Naive thymus-derived CD4-positive, alpha-beta T cell (primary cell): ENCODE results near the gene SLC31A1. TPM values are rescaled to one million over a fixed set of nuclear protein-coding genes. Genes with fewer than 3 reads are reported as not detected.
"Not testable (repeated sequence)": the region's sequence is repeated elsewhere in the genome, so short reads cannot be mapped to it uniquely, and the experiment has no call there.

ENCODE experiments used
- ATAC-seq: fragments of 150-1000 bp; cut with Tn5 transposase; 2 replicates; pipeline ENCODE4 v1.10.0; 2021; ENCODE audit warnings: mild to moderate bottlenecking, moderate library complexity
- CTCF ChIA-PET: fragments of 350-600 bp; sonication (Branson Sonifier 250); formaldehyde crosslinking; loops from one replicate; lab custom pipeline; 2021; ENCODE audit warnings: antibody characterized with exemption; lab: Charles Lee
- POLR2A ChIA-PET: fragments of 350-600 bp; sonication (Branson Sonifier 250); formaldehyde crosslinking; loops from one replicate; lab custom pipeline; 2021; ENCODE audit warnings: antibody characterized with exemption, inconsistent platforms; lab: Charles Lee
- DNase-seq, 9 donors: peaks; one replicate each; pipeline versions ENCODE4 v3.0.0 to v3.0.0-alpha.2; 2020 to 2022; ENCODE audit warnings: mixed read lengths in 1 of 9
- H3K27ac ChIP-seq: one replicate; pipeline ENCODE4 v1.7.0; 2013; ENCODE audit warnings: mild to moderate bottlenecking, low read depth, low read length, moderate library complexity
- H3K27me3 ChIP-seq, 2 donors: one replicate each; pipeline ENCODE4 v1.7.0; 2013; ENCODE audit warnings: low read length in 2 of 2, mild to moderate bottlenecking in 2 of 2, moderate library complexity in 2 of 2; ENCODE audit not compliant: control insufficient read depth in 2 of 2, insufficient read depth in 2 of 2
- H3K36me3 ChIP-seq, 3 experiments: 1 replicate in 2 of 3; 2 replicates in 1 of 3; pipeline ENCODE4 v1.7.0; 2013; ENCODE audit warnings: low read length in 3 of 3, mild to moderate bottlenecking in 3 of 3, moderate library complexity in 1 of 3; ENCODE audit not compliant: insufficient read depth in 3 of 3, control insufficient read depth in 2 of 3
- H3K4me1 ChIP-seq, 2 donors: one replicate each; pipeline ENCODE4 v1.7.0; 2013; ENCODE audit warnings: low read length in 2 of 2, mild to moderate bottlenecking in 2 of 2, moderate library complexity in 1 of 2; ENCODE audit not compliant: control insufficient read depth in 2 of 2, insufficient read depth in 2 of 2
- H3K4me3 ChIP-seq: 2 replicates; pipeline ENCODE4 v1.7.0; 2013; ENCODE audit warnings: mild to moderate bottlenecking, low read length
- H3K9me3 ChIP-seq, 3 experiments: 1 replicate in 2 of 3; 2 replicates in 1 of 3; pipeline ENCODE4 v1.7.0; 2013; ENCODE audit warnings: low read length in 3 of 3; ENCODE audit not compliant: control insufficient read depth in 2 of 3
- H3K27ac Mint-ChIP-seq, 9 donors: one replicate each; pipeline ENCODE4 v1.8.0; 2020 to 2022; ENCODE audit warnings: mixed read lengths in 9 of 9, mild to moderate bottlenecking in 8 of 9, moderate library complexity in 5 of 9, inconsistent platforms in 2 of 9
- H3K27me3 Mint-ChIP-seq, 5 donors: one replicate each; pipeline ENCODE4 v1.8.0; 2021 to 2022; ENCODE audit warnings: mixed read lengths in 5 of 5, mild to moderate bottlenecking in 1 of 5
- H3K36me3 Mint-ChIP-seq, 5 donors: one replicate each; pipeline ENCODE4 v1.8.0; 2020 to 2022; ENCODE audit warnings: mixed read lengths in 5 of 5, mild to moderate bottlenecking in 3 of 5, inconsistent platforms in 1 of 5
- H3K4me1 Mint-ChIP-seq, 7 donors: one replicate each; pipeline ENCODE4 v1.8.0; 2020 to 2022; ENCODE audit warnings: mixed read lengths in 7 of 7, mild to moderate bottlenecking in 3 of 7, inconsistent platforms in 1 of 7
- H3K4me3 Mint-ChIP-seq, 10 donors: one replicate each; pipeline ENCODE4 v1.8.0; 2020 to 2022; ENCODE audit warnings: mild to moderate bottlenecking in 10 of 10, mixed read lengths in 10 of 10, moderate library complexity in 6 of 10, inconsistent platforms in 2 of 10
- H3K9me3 Mint-ChIP-seq, 11 donors: one replicate each; pipeline ENCODE4 v1.8.0; 2020 to 2022; ENCODE audit warnings: mixed read lengths in 11 of 11, mild to moderate bottlenecking in 4 of 11, inconsistent platforms in 1 of 11, moderate library complexity in 1 of 11
- intact Hi-C, 2 donors: fragments of 100-400 bp; cut with micrococcal nuclease; formaldehyde crosslinking; loops; one replicate each; pipeline ENCODE4 v1.15.1; 2023
- polyA plus RNA-seq, 2 donors: library from polyadenylated mRNA; unstranded; fragments of 300-500 nt; fragmentation: Illumina TruSeq; gene quantifications; one replicate each; pipeline ENCODE4 v1.2.3, GENCODE V29; 2021
- total RNA-seq, 6 experiments: library from RNA in 5 of 6; stranded (reverse) in 5 of 6; gene quantifications; 1 replicate in 5 of 6; 2 replicates in 1 of 6; pipeline ENCODE4 v1.2.3 and lab custom pipeline; 2021 to 2026

SLC31A1 gene
- total and polyA plus RNA-seq, 7 experiments from 2014 or later: 3.0 to 10.4 (median 4.6) TPM

GRCh38 chr9:113222482-113222841 is 1.1 kb downstream of the SLC31A1 start:
- no peak for ATAC-seq
- Mint-ChIP-seq H3K27ac (peak overlapping the region; percentile 71 to 98 (median 94)), H3K4me1 (peaks cover 15 to 57% (median 46%) of the 10 kb centered on the region in 7 donors), H3K36me3 (peaks cover 0 to 7% (median 0%) of the 10 kb centered on the region in 5 donors), H3K27me3 (no peaks in the 10 kb centered on the region), H3K4me3 (peak overlapping the region; percentile 89 to 99 (median 94)), H3K9me3 (no peaks in the 10 kb centered on the region)
- DNase-seq: no peak
- Histone ChIP-seq H3K4me1 (peaks cover 10 to 25% of the 10 kb centered on the region in 2 donors), H3K27me3 (no peaks in the 10 kb centered on the region), H3K9me3 (no peaks in the 10 kb centered on the region), H3K27ac (no peak overlapping the region), H3K4me3 (no peak overlapping the region), H3K36me3 (peaks cover 0 to 7% (median 0%) of the 10 kb centered on the region in 3 experiments)
- intact Hi-C loops: loop anchor here (5.0 to 10.0 kb wide), 6 partner anchors 120 to 1162 kb away; partner anchors contain the start of genes AKNA (in 1 of the 2), SUSD1 (in 1 of the 2) and WDR31 (in 1 of the 2)
- POLR2A ChIA-PET: interaction anchor here (1.1 to 1.3 kb wide), 2 partner anchors 53 to 72 kb away, joined by 3 to 4 read pairs; partner anchors contain the start of genes CDC26 and SLC31A2
- CTCF ChIA-PET: interaction anchor here (1.2 kb wide), 1 partner anchor 71 kb away, joined by 4 read pairs; the partner anchor contains the start of gene SLC31A2

DNA sequence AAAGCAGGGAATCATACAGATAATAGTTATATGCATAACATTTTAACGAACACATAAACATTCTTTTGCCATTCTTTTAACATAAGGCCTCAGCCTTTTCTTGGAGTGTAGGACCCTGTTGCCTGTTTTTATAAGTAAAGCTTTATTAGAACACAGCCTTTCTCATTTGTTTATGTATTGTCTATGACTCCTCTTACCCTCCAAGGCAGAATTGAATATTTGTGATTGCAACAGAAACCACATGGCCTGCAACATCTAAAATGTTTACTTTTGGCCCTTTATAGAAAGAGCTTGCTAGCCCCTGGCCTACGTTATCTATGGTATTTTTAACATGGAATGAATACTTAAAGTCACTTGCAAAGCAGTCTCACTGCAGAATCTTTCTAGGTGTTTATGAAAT is 2.6 kb downstream of the SLC31A1 start:
- no peak overlapping the region for H3K4me3 Mint-ChIP-seq
- peaks cover 23 to 56% (median 44%) of the 10 kb centered on the region in 7 donors for H3K4me1 Mint-ChIP-seq
- H3K9me3 ChIP-seq: no peaks in the 10 kb centered on the region
- POLR2A ChIA-PET: no interaction called here
- no peak overlapping the region for H3K27ac ChIP-seq
- no peak overlapping the region for H3K27ac Mint-ChIP-seq
- no peaks in the 10 kb centered on the region for H3K9me3 Mint-ChIP-seq
- no peak overlapping the region for H3K4me3 ChIP-seq
- peaks cover 0 to 7% (median 0%) of the 10 kb centered on the region in 3 experiments for H3K36me3 ChIP-seq
- intact Hi-C loops: loop anchor here (5.0 to 10.0 kb wide), 6 partner anchors 118 to 1161 kb away; partner anchors contain the start of genes AKNA (in 1 of the 2), SUSD1 (in 1 of the 2) and WDR31 (in 1 of the 2)
- no peaks in the 10 kb centered on the region for H3K27me3 ChIP-seq
- CTCF ChIA-PET: no interaction called here
- H3K27me3 Mint-ChIP-seq: no peaks in the 10 kb centered on the region
- peaks cover 10 to 28% of the 10 kb centered on the region in 2 donors for H3K4me1 ChIP-seq
- ATAC-seq: no peak
- H3K36me3 Mint-ChIP-seq: peaks cover 0 to 7% (median 0%) of the 10 kb centered on the region in 5 donors
- no peak for DNase-seq

- Mint-ChIP-seq H3K4me1 (peaks cover 8 to 42% (median 29%) of the 10 kb centered on the region in 7 donors), H3K4me3 (no peak overlapping the region), H3K27ac (peak overlapping the region in 2 of 9 donors; percentile 76 to 89), H3K27me3 (no peaks in the 10 kb centered on the region), H3K9me3 (no peaks in the 10 kb centered on the region), H3K36me3 (peaks cover 0 to 5% (median 4%) of the 10 kb centered on the region in 5 donors)
- H3K27me3 ChIP-seq: no peaks in the 10 kb centered on the region
- CTCF ChIA-PET: no interaction called here
- no peak for DNase-seq
- no peak overlapping the region for H3K27ac ChIP-seq
- no peaks in the 10 kb centered on the region for H3K36me3 ChIP-seq
- H3K4me1 ChIP-seq: peaks cover 0 to 5% of the 10 kb centered on the region in 2 donors
- ATAC-seq: no peak
- POLR2A ChIA-PET: no interaction called here
- intact Hi-C loops: loop anchor here in 1 of 2 donors (10.0 kb wide), 2 partner anchors 1053 to 1157 kb away; partner anchors contain the start of genes AKNA and SUSD1
- H3K4me3 ChIP-seq: no peak overlapping the region
- no peaks in the 10 kb centered on the region for H3K9me3 ChIP-seq
These were observed 6.1 kb downstream of the SLC31A1 start for GRCh38 chr9:113227436-113227835.

DNA sequence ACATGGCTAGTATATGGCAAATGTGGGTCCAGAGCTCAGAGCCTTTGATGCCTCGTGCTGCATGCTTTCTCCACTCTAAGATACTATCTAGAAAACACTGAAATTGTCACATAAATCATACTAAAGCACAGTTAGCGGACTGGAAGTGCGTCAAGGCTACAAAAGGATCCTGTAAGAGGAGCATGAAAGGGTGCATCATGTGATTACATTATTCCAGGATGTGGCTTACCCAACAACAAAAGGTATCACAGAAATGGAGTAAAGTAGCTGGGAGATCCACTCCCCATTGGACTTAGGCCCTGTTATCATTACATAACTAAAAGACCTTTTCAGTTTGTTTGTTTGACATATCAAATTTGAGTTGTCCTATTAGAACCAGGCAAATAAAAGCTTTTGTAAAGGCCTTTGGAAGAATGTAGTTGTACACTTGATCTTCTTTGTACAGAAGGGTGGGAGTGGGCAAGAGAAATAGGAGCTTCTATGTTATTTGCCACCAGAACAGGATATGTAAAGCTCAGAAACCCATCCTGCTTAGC is 6.9 kb downstream of the SLC31A1 start:
- peak overlapping the region in 6 of 9 donors; percentile 76 to 91 (median 80) for H3K27ac Mint-ChIP-seq
- H3K9me3 Mint-ChIP-seq: no peaks in the 10 kb centered on the region
- no peak overlapping the region for H3K27ac ChIP-seq
- peaks cover 0 to 5% (median 4%) of the 10 kb centered on the region in 5 donors for H3K36me3 Mint-ChIP-seq
- intact Hi-C loops: loop anchor here in 1 of 2 donors (10.0 kb wide), 2 partner anchors 1053 to 1157 kb away; partner anchors contain the start of genes AKNA and SUSD1
- no peaks in the 10 kb centered on the region for H3K27me3 Mint-ChIP-seq
- H3K27me3 ChIP-seq: no peaks in the 10 kb centered on the region
- H3K4me1 ChIP-seq: peaks cover 8 to 9% of the 10 kb centered on the region in 2 donors
- peak in 7 of 9 donors; percentile 46 to 80 (median 70) for DNase-seq
- ChIA-PET CTCF (interaction anchor here (0.7 kb wide), 1 partner anchor 46 kb away, joined by 3 read pairs; no protein-coding TSS in a partner anchor), POLR2A (interaction anchor here (0.8 kb wide), 1 partner anchor 1110 kb away, joined by 5 read pairs; no protein-coding TSS in a partner anchor)
- H3K4me3 Mint-ChIP-seq: peak overlapping the region in 4 of 10 donors; percentile 14 to 28 (median 17)
- H3K4me3 ChIP-seq: no peak overlapping the region
- no peaks in the 10 kb centered on the region for H3K9me3 ChIP-seq
- no peaks in the 10 kb centered on the region for H3K36me3 ChIP-seq
- ATAC-seq: peak; percentile 78
- H3K4me1 Mint-ChIP-seq: peaks cover 13 to 42% (median 29%) of the 10 kb centered on the region in 7 donors

DNA sequence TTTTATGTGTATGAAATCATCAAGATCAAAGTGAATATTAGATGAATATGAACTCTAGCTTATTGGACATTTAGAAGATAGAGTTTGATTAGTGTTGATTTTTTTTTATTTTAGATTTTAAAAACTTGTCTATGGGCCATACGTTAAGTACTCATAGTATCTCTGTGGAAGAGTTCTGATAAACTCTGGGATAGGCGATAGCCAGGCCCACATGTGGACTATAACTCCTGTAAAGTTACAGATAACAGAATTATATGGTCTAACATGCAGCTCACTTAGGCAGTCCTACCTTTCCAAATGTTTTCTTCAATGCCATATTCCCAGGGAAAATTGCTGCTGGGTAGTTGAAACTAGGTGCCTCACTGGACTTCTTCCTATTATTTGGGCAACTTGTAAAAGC is 10.4 kb downstream of the SLC31A1 start:
- ChIA-PET POLR2A (no interaction called here), CTCF (no interaction called here)
- Histone ChIP-seq H3K4me1 (peaks cover 11 to 13% of the 10 kb centered on the region in 2 donors), H3K27me3 (no peaks in the 10 kb centered on the region), H3K9me3 (no peaks in the 10 kb centered on the region), H3K36me3 (no peaks in the 10 kb centered on the region), H3K4me3 (no peak overlapping the region), H3K27ac (no peak overlapping the region)
- Mint-ChIP-seq H3K4me3 (peak overlapping the region in 1 of 10 donors; percentile 76), H3K27me3 (no peaks in the 10 kb centered on the region), H3K4me1 (peaks cover 15 to 41% (median 29%) of the 10 kb centered on the region in 7 donors), H3K27ac (peak overlapping the region in 3 of 9 donors; percentile 57 to 89 (median 81)), H3K9me3 (no peaks in the 10 kb centered on the region), H3K36me3 (peaks cover 0 to 12% (median 3%) of the 10 kb centered on the region in 5 donors)
- ATAC-seq (no peak), DNase-seq (no peak)
- intact Hi-C loops: no loop called here

DNA sequence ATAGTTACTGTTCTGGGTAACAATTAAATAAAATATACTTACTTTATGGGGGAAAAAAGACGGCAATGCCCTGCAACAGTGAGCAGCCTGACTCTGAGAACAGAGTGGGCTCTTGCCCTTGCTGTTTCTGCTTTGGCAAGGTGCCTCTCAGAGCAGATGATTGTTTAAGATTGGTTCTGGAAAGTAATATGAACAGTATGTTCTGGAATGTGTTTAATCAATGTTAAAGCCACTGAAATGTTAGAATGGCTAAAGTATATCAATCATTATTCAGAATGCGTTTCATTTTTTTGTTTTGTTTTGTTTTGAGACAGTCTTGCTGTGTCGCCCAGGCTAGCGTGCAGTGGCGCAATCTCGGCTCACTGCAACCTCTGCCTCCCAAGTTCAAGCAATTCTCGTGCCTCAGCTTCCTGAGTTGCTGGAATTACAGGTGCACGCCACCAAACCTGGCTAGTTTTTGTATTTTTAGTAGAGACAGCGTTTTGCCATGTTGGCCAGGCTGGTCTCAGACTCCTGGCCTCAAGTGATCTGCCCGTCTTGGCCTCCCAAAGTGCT is 14.4 kb downstream of the SLC31A1 start:
- H3K4me1 Mint-ChIP-seq: peaks cover 8 to 33% (median 19%) of the 10 kb centered on the region in 7 donors
- intact Hi-C loops, H3K27me3 Mint-ChIP-seq: not testable (repeated sequence)

More for the DNA sequence above, 14.4 kb downstream of the SLC31A1 start:
- H3K9me3 ChIP-seq, H3K36me3 Mint-ChIP-seq, DNase-seq, H3K9me3 Mint-ChIP-seq, H3K27me3 ChIP-seq, ATAC-seq, H3K4me3 Mint-ChIP-seq, H3K27ac ChIP-seq, POLR2A ChIA-PET, H3K36me3 ChIP-seq, H3K4me3 ChIP-seq, CTCF ChIA-PET, H3K27ac Mint-ChIP-seq: not testable (repeated sequence)
- H3K4me1 ChIP-seq: peaks cover 9 to 13% of the 10 kb centered on the region in 2 donors
